Smooth muscle cell (in vitro differentiated cells): ENCODE measurements around the gene LRRC26. TPM values are rescaled to one million over a fixed set of nuclear protein-coding genes. Genes with fewer than 3 reads are reported as not detected.

Experiments used
- DNase-seq: peaks from one replicate; lab custom pipeline; 2025; ENCODE audit not compliant: unreplicated experiment; lab: John Stamatoyannopoulos, UW
- H2AFZ ChIP-seq: fragments of 200-600 bp; sonication (generic); 2 replicates; pipeline ENCODE4 v1.6.0; 2016; ENCODE audit warnings: antibody characterized with exemption, low read depth, mild to moderate bottlenecking
- H3F3A ChIP-seq: fragments of 200-600 bp; sonication (generic); 2 replicates; pipeline ENCODE4 v1.6.0; 2017; ENCODE audit warnings: antibody characterized with exemption, low read depth
- H3K27ac ChIP-seq: fragments of 200-600 bp; sonication (generic); 2 replicates; pipeline ENCODE4 v1.5.1; 2016; ENCODE audit warnings: low read depth, mild to moderate bottlenecking
- H3K27me3 ChIP-seq: fragments of 200-600 bp; sonication (generic); 2 replicates; pipeline ENCODE4 v1.6.1; 2016; ENCODE audit warnings: low read depth, mild to moderate bottlenecking
- H3K36me3 ChIP-seq: fragments of 200-600 bp; sonication (generic); 2 replicates; pipeline ENCODE4 v1.5.1; 2016; ENCODE audit warnings: low read depth
- H3K4me1 ChIP-seq: fragments of 200-600 bp; sonication (generic); 2 replicates; pipeline ENCODE4 v1.5.1; 2016; ENCODE audit warnings: low read depth
- H3K4me2 ChIP-seq: fragments of 200-600 bp; sonication (generic); 2 replicates; pipeline ENCODE4 v1.6.0; 2016; ENCODE audit warnings: mild to moderate bottlenecking
- H3K4me3 ChIP-seq: fragments of 200-600 bp; sonication (generic); 2 replicates; pipeline ENCODE4 v1.5.1; 2016; ENCODE audit warnings: mild to moderate bottlenecking
- H3K79me2 ChIP-seq: fragments of 200-600 bp; sonication (generic); 2 replicates; pipeline ENCODE4 v1.6.0; 2016; ENCODE audit warnings: low read depth, mild to moderate bottlenecking
- H3K9ac ChIP-seq: fragments of 200-600 bp; sonication (generic); 2 replicates; pipeline ENCODE4 v1.6.0; 2016; ENCODE audit warnings: low read depth
- H3K9me3 ChIP-seq: fragments of 200-600 bp; sonication (generic); replicated peaks from 2 replicates; pipeline ENCODE4 v1.5.1; 2016; ENCODE audit warnings: low read depth
- H4K20me1 ChIP-seq: fragments of 200-600 bp; sonication (generic); 2 replicates; pipeline ENCODE4 v1.6.0; 2016; ENCODE audit warnings: low read depth
- WGBS: methylation state at CpG from one replicate; pipeline ENCODE4 v1.1.7; 2016; ENCODE audit warnings: low lambda C conversion rate; 5-methylcytosine and 5-hydroxymethylcytosine counted together
- polyA plus RNA-seq: library from polyadenylated mRNA; unstranded; fragments of >200 nt; fragmentation: Nextera tagmentation; extraction: Ambion mirVana; gene quantifications from 2 replicates; pipeline ENCODE4 v1.2.1, GENCODE V29; 2016
- total RNA-seq: library from RNA; depleted of rRNA; stranded (reverse); fragments of >200 nt; gene quantifications from 2 replicates; pipeline ENCODE4 v1.2.3, GENCODE V29; 2014
- TF ChIP-seq, protein P1 (sequence below): fragments of 200-600 bp; sonication (generic); IDR thresholded peaks from 2 replicates; pipeline ENCODE4 v1.5.1; 2017; ENCODE audit warnings: borderline replicate concordance, mild to moderate bottlenecking, antibody characterized with exemption; ENCODE audit not compliant: insufficient read depth, poor library complexity, severe bottlenecking

The LRRC26 gene
- total and polyA plus RNA-seq, 2 experiments from 2014 or later = not detected

DNA sequence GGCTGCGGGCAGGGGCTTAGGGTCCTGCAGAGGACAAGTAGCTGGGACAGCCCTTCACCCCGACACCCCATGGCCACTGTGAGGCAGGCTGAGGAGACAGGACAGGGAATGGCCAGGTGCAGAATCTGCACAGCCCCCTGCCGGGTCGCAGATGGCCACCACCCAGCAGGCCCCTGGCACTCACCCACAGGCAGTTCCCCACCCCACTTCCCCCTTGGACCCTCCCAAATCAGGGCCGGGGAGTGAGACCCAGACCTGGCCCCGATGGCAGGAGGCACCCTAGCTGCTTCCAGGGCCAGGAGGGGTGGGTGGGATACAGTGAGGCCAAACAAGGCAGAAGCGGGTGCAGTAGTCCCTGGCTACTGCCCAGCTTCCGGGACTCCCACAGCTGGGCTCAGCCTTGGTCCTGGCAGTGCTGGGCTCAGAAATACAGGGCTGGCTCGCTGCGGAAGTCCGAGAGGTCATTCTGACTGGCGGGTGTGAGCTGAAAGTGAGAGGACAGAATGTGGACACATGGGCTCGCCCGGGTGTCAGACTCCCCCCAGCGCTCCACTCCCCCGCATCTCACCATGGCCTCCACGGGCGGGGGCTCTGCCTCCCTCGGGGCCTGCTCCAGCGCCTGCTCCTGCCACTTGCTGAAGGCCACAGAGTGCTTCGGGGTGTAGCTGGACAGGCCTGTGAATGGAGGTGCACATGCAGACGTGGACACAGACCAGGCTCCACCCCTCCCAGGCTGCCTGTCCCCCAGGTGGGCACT lies 22.0 kb upstream of the LRRC26 start:
- Histone ChIP-seq H3K4me1 (peaks cover 18% of the 10 kb centered on the region), H3K4me3 (no peak overlapping the region), H3K27ac (no peak overlapping the region), H3K27me3 (no peaks in the 10 kb centered on the region), H2AFZ (no peak overlapping the region), H3F3A (peaks cover 12% of the 10 kb centered on the region), H3K36me3 (no peaks in the 10 kb centered on the region), H3K79me2 (peaks cover 45% of the 10 kb centered on the region), H3K9me3 (no peaks in the 10 kb centered on the region), H3K9ac (no peak overlapping the region), H4K20me1 (peaks cover 44% of the 10 kb centered on the region), H3K4me2 (no peak overlapping the region)
- WGBS = 95% methylated on average over 22 of the region's 22 CpGs
- TF ChIP-seq, protein P1, sequence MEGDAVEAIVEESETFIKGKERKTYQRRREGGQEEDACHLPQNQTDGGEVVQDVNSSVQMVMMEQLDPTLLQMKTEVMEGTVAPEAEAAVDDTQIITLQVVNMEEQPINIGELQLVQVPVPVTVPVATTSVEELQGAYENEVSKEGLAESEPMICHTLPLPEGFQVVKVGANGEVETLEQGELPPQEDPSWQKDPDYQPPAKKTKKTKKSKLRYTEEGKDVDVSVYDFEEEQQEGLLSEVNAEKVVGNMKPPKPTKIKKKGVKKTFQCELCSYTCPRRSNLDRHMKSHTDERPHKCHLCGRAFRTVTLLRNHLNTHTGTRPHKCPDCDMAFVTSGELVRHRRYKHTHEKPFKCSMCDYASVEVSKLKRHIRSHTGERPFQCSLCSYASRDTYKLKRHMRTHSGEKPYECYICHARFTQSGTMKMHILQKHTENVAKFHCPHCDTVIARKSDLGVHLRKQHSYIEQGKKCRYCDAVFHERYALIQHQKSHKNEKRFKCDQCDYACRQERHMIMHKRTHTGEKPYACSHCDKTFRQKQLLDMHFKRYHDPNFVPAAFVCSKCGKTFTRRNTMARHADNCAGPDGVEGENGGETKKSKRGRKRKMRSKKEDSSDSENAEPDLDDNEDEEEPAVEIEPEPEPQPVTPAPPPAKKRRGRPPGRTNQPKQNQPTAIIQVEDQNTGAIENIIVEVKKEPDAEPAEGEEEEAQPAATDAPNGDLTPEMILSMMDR = no peak
- no peak for DNase-seq

DNA sequence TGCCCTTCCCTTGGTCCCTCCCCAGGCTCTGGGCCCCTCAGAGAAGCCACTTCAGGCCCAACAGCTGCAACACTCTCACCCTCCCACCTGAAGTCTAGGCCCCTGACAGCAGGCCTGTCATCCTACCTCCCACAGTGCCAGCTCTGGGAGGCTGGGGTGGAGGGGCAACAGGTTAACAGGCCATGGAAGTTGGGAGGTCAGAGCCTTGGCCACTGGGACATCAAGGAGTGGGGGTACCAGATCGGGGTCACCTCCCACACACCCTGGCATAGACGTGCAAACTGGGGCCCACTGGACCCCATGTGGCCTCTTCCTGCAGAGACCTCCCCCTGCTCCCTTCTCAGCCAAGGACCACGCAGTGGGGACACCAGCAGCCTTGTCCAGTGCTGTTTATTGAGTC lies 21.4 kb upstream of the LRRC26 start:
- 89% methylated on average over 3 of the region's 3 CpGs for WGBS
- no peak overlapping the region for H2AFZ ChIP-seq
- H4K20me1 ChIP-seq = peaks cover 38% of the 10 kb centered on the region
- H3K4me1 ChIP-seq = peaks cover 20% of the 10 kb centered on the region
- H3K4me3 ChIP-seq = no peak overlapping the region
- H3K27me3 ChIP-seq = no peaks in the 10 kb centered on the region
- H3K79me2 ChIP-seq = peaks cover 46% of the 10 kb centered on the region
- no peaks in the 10 kb centered on the region for H3K36me3 ChIP-seq
- H3K9ac ChIP-seq = no peak overlapping the region
- H3K27ac ChIP-seq = no peak overlapping the region
- TF ChIP-seq, protein P1 = no peak
- H3K4me2 ChIP-seq = no peak overlapping the region
- peaks cover 12% of the 10 kb centered on the region for H3F3A ChIP-seq
- no peak for DNase-seq
- H3K9me3 ChIP-seq = no peaks in the 10 kb centered on the region

DNA sequence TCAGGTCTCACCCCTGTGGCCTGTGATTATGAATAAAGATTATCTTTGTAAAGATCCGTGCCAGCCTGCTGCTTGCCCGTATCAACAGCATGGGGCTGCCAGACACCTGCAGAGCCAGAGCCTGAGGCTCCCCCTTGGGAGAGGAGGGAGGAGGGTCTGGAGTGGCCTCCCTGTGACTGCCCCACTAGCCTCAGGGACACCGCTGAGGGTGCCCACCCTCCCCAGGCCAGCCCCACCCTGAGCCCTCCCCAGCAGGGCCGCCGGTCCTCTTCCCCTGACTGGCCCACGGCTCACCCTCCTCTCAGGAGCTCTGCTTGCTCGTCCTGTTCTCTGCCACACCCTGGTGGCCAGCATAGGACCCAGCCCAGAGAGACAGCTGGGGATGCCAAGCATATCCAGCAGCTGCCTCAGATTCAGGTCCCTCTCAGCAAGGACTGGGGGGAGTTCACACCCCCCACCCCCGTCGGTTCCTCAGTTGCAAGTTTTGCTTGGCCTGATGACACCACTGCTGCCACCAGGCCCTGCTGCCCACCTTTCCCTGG lies 20.5 kb upstream of the LRRC26 start:
- Histone ChIP-seq H3K4me3 (no peak overlapping the region), H3K9me3 (no peaks in the 10 kb centered on the region), H3K9ac (peak overlapping the region; percentile 96), H3K36me3 (no peaks in the 10 kb centered on the region), H4K20me1 (peaks cover 29% of the 10 kb centered on the region), H3K79me2 (peaks cover 50% of the 10 kb centered on the region), H3K4me2 (peak overlapping the region; percentile 100), H3F3A (peaks cover 12% of the 10 kb centered on the region), H3K27me3 (no peaks in the 10 kb centered on the region), H3K4me1 (peaks cover 20% of the 10 kb centered on the region), H3K27ac (peak overlapping the region; percentile 96), H2AFZ (no peak overlapping the region)
- 90% methylated on average over 5 of the region's 9 CpGs for WGBS
- TF ChIP-seq, protein P1 = no peak
- no peak for DNase-seq
